ENCODE results near the gene EEF1G. TPM values are rescaled to one million over a fixed set of nuclear protein-coding genes. Genes with fewer than 3 reads are reported as not detected.

Gene EEF1G
- total and polyA plus RNA-seq, 9 of the 15 experiments (the other 6 are each of a cell fraction or from before 2014, with no cell fraction given): 985 to 2,349 (median 2,035) TPM

- TF ChIP-seq EP300 (IDR thresholded peaks at IDR 0.05; ENCODE audit: low read length) (peak; percentile 30; the same call in 1 of the 2 replicates), BRCA1 (IDR thresholded peaks at IDR 0.05) (no peak), BRCA1 (CRISPR knock-in tag; IDR thresholded peaks at IDR 0.05) (no peak), NFE2L1 (tag; IDR thresholded peaks at IDR 0.05; ENCODE audit: borderline replicate concordance, low read depth) (no peak), ZNF174 (CRISPR knock-in tag; IDR thresholded peaks at IDR 0.05) (no peak), PTTG1 (tag; IDR thresholded peaks at IDR 0.05; ENCODE audit: low read depth) (no peak), HNRNPH1 (optimal IDR thresholded peaks at IDR 0.05; ENCODE audit: low read depth, low read length) (no peak), ZNF407 (IDR thresholded peaks at IDR 0.05; ENCODE audit: low read depth) (no peak), TCF7L2 (IDR thresholded peaks at IDR 0.05; ENCODE audit: low read depth, low read length) (no peak), ZNF695 (CRISPR knock-in tag; IDR thresholded peaks at IDR 0.05) (no peak), MLX (CRISPR knock-in tag; conservative IDR thresholded peaks at IDR 0.05) (no peak), ZNF511 (CRISPR knock-in tag; IDR thresholded peaks at IDR 0.05) (no peak), NRF1 (conservative IDR thresholded peaks at IDR 0.05 in 1 of 2, IDR thresholded peaks at IDR 0.05 in 1 of 2) (peak; percentile 62 to 75), NUFIP1 (IDR thresholded peaks at IDR 0.05; ENCODE audit: partially characterized antibody) (no peak), E2F3 (CRISPR knock-in tag; IDR thresholded peaks at IDR 0.05) (no peak), TFE3 (CRISPR knock-in tag; IDR thresholded peaks at IDR 0.05) (no peak), POLR2AphosphoS2 (IDR thresholded peaks at IDR 0.05; ENCODE audit: low read length) (0 out of 2 replicates have a peak, but pooled peaks have one; percentile 73)
Measured at GRCh38 chr11:62599069-62599696, 25.5 kb upstream of the EEF1G start (continued).

All from K562 (cell line).